Loucy (cell line): ENCODE results near the gene RHEX.

Experiments
- CTCF ChIP-seq: fragments of 200-600 bp; sonication (generic); conservative IDR thresholded peaks from 2 replicates; pipeline ENCODE4 v1.5.1; 2014; ENCODE audit warnings: mild to moderate bottlenecking, antibody characterized with exemption, low read length
- EZH2phosphoT487 ChIP-seq: fragments of 200-600 bp; IDR thresholded peaks from 2 replicates; pipeline ENCODE4 v1.6.1; 2018; ENCODE audit warnings: antibody characterized with exemption, mild to moderate bottlenecking, moderate library complexity, borderline replicate concordance

- TF ChIP-seq CTCF (no peak), EZH2phosphoT487 (no peak)
These were observed 75.2 kb downstream of the RHEX start for GRCh38 chr1:206128196-206128595.
